MCF 10A (cell line): ENCODE measurements around the gene CSF3R. TPM values are rescaled to one million over a fixed set of nuclear protein-coding genes. Genes with fewer than 3 reads are reported as not detected.

ENCODE experiments used
- BruUV-seq: library from RNA; stranded (reverse); fragments of 400-500 nt; replicated peaks from 2 replicates; lab custom pipeline; 2021; lab: Mats Ljungman, UMichigan
- CTCF ChIA-PET: fragments of 300-600 bp; sonication (Branson Sonifier 250); formaldehyde crosslinking; extraction: SDS; loops from one replicate; lab custom pipeline; 2021; ENCODE audit warnings: antibody characterized with exemption, inconsistent platforms; lab: Yijun Ruan, JAX
- POLR2A ChIA-PET: fragments of 300-600, 350-650 bp; sonication (Branson Sonifier 250); formaldehyde crosslinking; extraction: SDS; loops from one replicate; lab custom pipeline; 2020; ENCODE audit warnings: antibody characterized with exemption, inconsistent platforms; lab: Yijun Ruan, JAX
- DNase-seq: peaks from one replicate; pipeline ENCODE4 v3.0.0-alpha.2; 2018; ENCODE audit not compliant: unreplicated experiment
- H3K27ac Mint-ChIP-seq: one replicate; pipeline ENCODE4 v1.8.0; 2022; ENCODE audit warnings: mild to moderate bottlenecking, low read depth, mixed read lengths; ENCODE audit not compliant: unreplicated experiment
- H3K27me3 Mint-ChIP-seq: one replicate; pipeline ENCODE4 v1.8.0; 2022; ENCODE audit warnings: mixed read lengths; ENCODE audit not compliant: insufficient read depth, unreplicated experiment
- H3K36me3 Mint-ChIP-seq: one replicate; pipeline ENCODE4 v1.8.0; 2022; ENCODE audit warnings: mild to moderate bottlenecking, moderate library complexity, mixed read lengths; ENCODE audit not compliant: insufficient read depth, unreplicated experiment
- H3K4me1 Mint-ChIP-seq: one replicate; pipeline ENCODE4 v1.8.0; 2022; ENCODE audit warnings: mixed read lengths; ENCODE audit not compliant: insufficient read depth, unreplicated experiment
- H3K4me3 Mint-ChIP-seq: one replicate; pipeline ENCODE4 v1.8.0; 2022; ENCODE audit warnings: mild to moderate bottlenecking, moderate library complexity, mixed read lengths; ENCODE audit not compliant: unreplicated experiment
- H3K9me3 Mint-ChIP-seq: one replicate; pipeline ENCODE4 v1.8.0; 2022; ENCODE audit warnings: mixed read lengths; ENCODE audit not compliant: unreplicated experiment
- intact Hi-C: fragments of 100-400 bp; cut with micrococcal nuclease; formaldehyde crosslinking; loops from 2 replicates; pipeline ENCODE4 v1.14.1; 2022
- total RNA-seq: library from RNA; stranded (reverse); gene quantifications from 2 replicates; pipeline ENCODE4 v1.2.3, GENCODE V29; 2022
- TF ChIP-seq, protein P1 (sequence below): fragments of 200-600 bp; IDR thresholded peaks from one replicate; pipeline ENCODE4 v1.8.0; 2022; ENCODE audit warnings: antibody characterized with exemption, mild to moderate bottlenecking; ENCODE audit not compliant: unreplicated experiment

CSF3R gene
- total RNA-seq, 1 experiment from 2014 or later = not detected

DNA sequence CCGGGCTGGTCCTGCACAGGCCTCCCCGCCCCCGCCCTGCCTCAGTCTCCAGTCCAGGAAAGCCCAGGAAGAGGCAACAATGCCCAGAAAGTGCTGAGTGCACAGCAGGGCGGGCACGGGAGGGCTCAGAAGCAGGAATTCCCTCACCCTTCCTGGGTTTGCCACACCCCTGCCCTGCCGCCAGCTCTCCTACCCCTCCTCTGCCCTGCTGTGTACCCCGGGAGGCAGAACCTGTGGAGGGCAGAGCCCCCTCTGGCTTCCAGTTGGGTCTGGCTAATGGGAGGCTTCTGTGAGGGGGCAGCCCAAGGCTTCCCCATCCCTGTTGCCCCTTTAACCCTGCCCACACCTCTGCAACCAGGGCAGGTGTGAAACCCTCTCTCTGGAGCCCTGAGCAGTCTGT, 47.5 kb upstream of the CSF3R start:
- H3K9me3 Mint-ChIP-seq = no peaks in the 10 kb centered on the region
- POLR2A ChIA-PET = no interaction called here
- H3K27me3 Mint-ChIP-seq = peaks cover 33% of the 10 kb centered on the region
- no peak overlapping the region for H3K27ac Mint-ChIP-seq
- CTCF ChIA-PET = interaction anchor here (0.6 to 5.7 kb wide), 4 partner anchors 13 to 15 kb away, joined by 3 to 27 read pairs (median 4); no protein-coding TSS in a partner anchor
- intact Hi-C loops = no loop called here
- BruUV-seq = no TSS peak
- no peak for DNase-seq
- no peaks in the 10 kb centered on the region for H3K4me1 Mint-ChIP-seq
- H3K36me3 Mint-ChIP-seq = no peaks in the 10 kb centered on the region
- TF ChIP-seq, protein P1, sequence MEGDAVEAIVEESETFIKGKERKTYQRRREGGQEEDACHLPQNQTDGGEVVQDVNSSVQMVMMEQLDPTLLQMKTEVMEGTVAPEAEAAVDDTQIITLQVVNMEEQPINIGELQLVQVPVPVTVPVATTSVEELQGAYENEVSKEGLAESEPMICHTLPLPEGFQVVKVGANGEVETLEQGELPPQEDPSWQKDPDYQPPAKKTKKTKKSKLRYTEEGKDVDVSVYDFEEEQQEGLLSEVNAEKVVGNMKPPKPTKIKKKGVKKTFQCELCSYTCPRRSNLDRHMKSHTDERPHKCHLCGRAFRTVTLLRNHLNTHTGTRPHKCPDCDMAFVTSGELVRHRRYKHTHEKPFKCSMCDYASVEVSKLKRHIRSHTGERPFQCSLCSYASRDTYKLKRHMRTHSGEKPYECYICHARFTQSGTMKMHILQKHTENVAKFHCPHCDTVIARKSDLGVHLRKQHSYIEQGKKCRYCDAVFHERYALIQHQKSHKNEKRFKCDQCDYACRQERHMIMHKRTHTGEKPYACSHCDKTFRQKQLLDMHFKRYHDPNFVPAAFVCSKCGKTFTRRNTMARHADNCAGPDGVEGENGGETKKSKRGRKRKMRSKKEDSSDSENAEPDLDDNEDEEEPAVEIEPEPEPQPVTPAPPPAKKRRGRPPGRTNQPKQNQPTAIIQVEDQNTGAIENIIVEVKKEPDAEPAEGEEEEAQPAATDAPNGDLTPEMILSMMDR = no peak
- H3K4me3 Mint-ChIP-seq = no peak overlapping the region

DNA sequence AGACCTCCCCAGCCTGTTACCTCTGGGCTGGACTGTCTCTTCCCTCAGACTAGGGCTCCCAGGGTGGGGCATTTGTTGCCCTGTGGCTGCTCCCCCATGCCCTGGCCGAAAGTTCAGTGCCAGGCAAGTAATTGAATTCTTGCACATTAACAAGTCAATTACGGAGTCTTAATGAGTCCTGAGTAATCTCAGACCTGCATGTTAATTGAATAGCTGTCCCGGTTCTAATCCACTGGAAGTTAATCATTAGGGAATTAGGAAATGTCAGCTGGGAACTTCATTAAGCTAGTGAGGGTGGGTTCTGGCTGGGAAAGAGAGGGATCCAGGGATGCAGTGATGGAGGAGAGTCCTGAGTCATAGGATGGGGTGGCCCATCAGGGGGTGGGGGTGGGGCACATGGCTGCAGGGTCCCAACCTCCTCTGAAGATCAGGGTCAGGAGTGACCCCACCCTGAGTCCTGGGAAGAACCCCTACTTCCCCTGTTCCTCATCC, 47.1 kb upstream of the CSF3R start:
- no peak overlapping the region for H3K27ac Mint-ChIP-seq
- no TSS peak for BruUV-seq
- intact Hi-C loops = no loop called here
- ChIA-PET CTCF (interaction anchor here (0.6 to 1.0 kb wide), 3 partner anchors 13 to 14 kb away, joined by 3 to 4 read pairs (median 3); no protein-coding TSS in a partner anchor), POLR2A (no interaction called here)
- no peaks in the 10 kb centered on the region for H3K9me3 Mint-ChIP-seq
- TF ChIP-seq, protein P1 = no peak
- no peak overlapping the region for H3K4me3 Mint-ChIP-seq
- no peaks in the 10 kb centered on the region for H3K36me3 Mint-ChIP-seq
- no peak for DNase-seq
- H3K27me3 Mint-ChIP-seq = peaks cover 28% of the 10 kb centered on the region
- H3K4me1 Mint-ChIP-seq = no peaks in the 10 kb centered on the region

- no peak for DNase-seq
- Mint-ChIP-seq H3K9me3 (no peaks in the 10 kb centered on the region), H3K27me3 (peaks cover 17% of the 10 kb centered on the region), H3K27ac (no peak overlapping the region), H3K36me3 (no peaks in the 10 kb centered on the region), H3K4me1 (no peaks in the 10 kb centered on the region), H3K4me3 (no peak overlapping the region)
- POLR2A ChIA-PET = no interaction called here
- CTCF ChIA-PET = interaction anchor here (0.9 to 1.7 kb wide), 3 partner anchors 11 to 48 kb away, joined by 3 to 10 read pairs (median 6); no protein-coding TSS in a partner anchor
- TF ChIP-seq, protein P1 = no peak
- intact Hi-C loops = no loop called here
- BruUV-seq = no TSS peak
Observed at GRCh38 chr1:36528361-36529349, 45.9 kb upstream of the CSF3R start.

DNA sequence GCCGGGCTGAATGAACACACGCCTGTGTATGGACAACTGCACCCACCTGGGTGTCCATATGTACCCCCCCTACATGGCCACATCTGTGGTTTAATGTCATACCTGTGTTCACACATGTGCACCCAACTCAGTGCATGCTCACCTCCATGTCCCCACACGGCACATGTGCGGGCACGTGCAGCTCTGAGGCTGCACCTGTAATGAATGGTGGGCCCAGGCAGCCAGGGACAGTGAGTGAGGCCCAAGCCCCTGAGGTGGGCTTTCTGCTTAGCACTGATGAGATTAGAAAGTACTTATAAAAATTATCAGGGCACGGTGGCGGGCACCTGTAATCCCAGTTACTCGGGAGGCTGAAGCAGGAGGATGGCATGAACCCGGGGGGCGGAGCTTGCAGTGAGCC, 42.5 kb upstream of the CSF3R start:
- no peak for DNase-seq
- BruUV-seq = no TSS peak
- TF ChIP-seq, protein P1 = no peak
- H3K9me3 Mint-ChIP-seq = no peaks in the 10 kb centered on the region
- ChIA-PET POLR2A (interaction anchor here (0.9 kb wide), 1 partner anchor 10 kb away, joined by 3 read pairs; no protein-coding TSS in a partner anchor), CTCF (interaction anchor here (0.7 to 1.2 kb wide), 3 partner anchors 9 to 51 kb away, joined by 4 to 8 read pairs (median 6); no protein-coding TSS in a partner anchor)
- intact Hi-C loops = no loop called here
- no peaks in the 10 kb centered on the region for H3K4me1 Mint-ChIP-seq
- H3K4me3 Mint-ChIP-seq = no peak overlapping the region
- no peaks in the 10 kb centered on the region for H3K27me3 Mint-ChIP-seq
- H3K36me3 Mint-ChIP-seq = no peaks in the 10 kb centered on the region
- no peak overlapping the region for H3K27ac Mint-ChIP-seq
